ENCODE results near the gene UTS2R.

DNA sequence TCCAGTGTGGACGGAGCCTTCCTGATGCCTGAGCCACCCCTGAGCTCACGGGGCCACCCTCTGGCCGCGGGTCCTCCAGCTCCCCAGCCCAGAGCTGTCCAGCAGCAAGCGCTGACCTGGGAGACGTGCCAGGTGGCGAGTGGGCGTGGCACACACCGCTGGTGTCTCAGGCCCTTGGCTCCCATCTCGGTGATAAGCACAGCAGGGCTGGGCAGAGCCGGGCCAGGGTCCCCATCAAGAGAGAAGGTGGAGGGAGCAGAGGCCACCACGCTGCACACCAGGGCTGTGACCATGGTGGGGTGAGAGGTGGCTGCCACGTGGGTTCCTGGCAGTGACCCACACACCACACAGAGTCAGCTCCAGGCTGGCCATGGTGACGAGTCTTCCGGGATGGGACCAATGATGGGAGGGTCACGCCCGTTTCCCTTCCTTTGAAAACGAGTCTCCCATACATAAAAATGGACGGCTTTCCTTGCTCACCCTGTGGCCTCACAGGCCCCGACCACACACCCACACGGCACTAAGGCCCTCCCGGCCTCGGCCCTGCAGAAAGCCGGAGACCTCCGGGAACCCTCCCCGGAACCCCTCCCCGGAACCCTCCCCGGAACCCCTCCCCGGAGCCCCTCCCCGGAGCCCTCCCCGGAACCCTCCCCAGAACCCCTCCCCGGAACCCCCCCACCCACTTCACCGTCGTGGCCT, 16.8 kb downstream of the UTS2R start:
- TF ChIP-seq, protein P1, sequence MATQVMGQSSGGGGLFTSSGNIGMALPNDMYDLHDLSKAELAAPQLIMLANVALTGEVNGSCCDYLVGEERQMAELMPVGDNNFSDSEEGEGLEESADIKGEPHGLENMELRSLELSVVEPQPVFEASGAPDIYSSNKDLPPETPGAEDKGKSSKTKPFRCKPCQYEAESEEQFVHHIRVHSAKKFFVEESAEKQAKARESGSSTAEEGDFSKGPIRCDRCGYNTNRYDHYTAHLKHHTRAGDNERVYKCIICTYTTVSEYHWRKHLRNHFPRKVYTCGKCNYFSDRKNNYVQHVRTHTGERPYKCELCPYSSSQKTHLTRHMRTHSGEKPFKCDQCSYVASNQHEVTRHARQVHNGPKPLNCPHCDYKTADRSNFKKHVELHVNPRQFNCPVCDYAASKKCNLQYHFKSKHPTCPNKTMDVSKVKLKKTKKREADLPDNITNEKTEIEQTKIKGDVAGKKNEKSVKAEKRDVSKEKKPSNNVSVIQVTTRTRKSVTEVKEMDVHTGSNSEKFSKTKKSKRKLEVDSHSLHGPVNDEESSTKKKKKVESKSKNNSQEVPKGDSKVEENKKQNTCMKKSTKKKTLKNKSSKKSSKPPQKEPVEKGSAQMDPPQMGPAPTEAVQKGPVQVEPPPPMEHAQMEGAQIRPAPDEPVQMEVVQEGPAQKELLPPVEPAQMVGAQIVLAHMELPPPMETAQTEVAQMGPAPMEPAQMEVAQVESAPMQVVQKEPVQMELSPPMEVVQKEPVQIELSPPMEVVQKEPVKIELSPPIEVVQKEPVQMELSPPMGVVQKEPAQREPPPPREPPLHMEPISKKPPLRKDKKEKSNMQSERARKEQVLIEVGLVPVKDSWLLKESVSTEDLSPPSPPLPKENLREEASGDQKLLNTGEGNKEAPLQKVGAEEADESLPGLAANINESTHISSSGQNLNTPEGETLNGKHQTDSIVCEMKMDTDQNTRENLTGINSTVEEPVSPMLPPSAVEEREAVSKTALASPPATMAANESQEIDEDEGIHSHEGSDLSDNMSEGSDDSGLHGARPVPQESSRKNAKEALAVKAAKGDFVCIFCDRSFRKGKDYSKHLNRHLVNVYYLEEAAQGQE (IDR thresholded peaks at IDR 0.05; ENCODE audit: low read depth, low read length), result peak; percentile 92
- no peak for TF ChIP-seq EP300 (IDR thresholded peaks at IDR 0.05; ENCODE audit: borderline replicate concordance in 1 of 2, low read depth in 1 of 2, low read length in 1 of 2)
- no peak for TF ChIP-seq NRF1 (IDR thresholded peaks at IDR 0.05; ENCODE audit: low read depth, low read length)
- no peak for TF ChIP-seq RAD21 (IDR thresholded peaks at IDR 0.05; ENCODE audit: low read length)
- no peak for TF ChIP-seq POLR2AphosphoS5 (IDR thresholded peaks at IDR 0.05; ENCODE audit: low read depth, low read length)
- TF ChIP-seq FOXJ3 (CRISPR knock-in tag; IDR thresholded peaks at IDR 0.05), result no peak
- TF ChIP-seq SIN3A (IDR thresholded peaks at IDR 0.05; ENCODE audit: borderline replicate concordance, low read depth, low read length), result no peak
- TF ChIP-seq, protein P2, sequence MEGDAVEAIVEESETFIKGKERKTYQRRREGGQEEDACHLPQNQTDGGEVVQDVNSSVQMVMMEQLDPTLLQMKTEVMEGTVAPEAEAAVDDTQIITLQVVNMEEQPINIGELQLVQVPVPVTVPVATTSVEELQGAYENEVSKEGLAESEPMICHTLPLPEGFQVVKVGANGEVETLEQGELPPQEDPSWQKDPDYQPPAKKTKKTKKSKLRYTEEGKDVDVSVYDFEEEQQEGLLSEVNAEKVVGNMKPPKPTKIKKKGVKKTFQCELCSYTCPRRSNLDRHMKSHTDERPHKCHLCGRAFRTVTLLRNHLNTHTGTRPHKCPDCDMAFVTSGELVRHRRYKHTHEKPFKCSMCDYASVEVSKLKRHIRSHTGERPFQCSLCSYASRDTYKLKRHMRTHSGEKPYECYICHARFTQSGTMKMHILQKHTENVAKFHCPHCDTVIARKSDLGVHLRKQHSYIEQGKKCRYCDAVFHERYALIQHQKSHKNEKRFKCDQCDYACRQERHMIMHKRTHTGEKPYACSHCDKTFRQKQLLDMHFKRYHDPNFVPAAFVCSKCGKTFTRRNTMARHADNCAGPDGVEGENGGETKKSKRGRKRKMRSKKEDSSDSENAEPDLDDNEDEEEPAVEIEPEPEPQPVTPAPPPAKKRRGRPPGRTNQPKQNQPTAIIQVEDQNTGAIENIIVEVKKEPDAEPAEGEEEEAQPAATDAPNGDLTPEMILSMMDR (IDR thresholded peaks at IDR 0.05), result no peak
- TF ChIP-seq TCF12 (IDR thresholded peaks at IDR 0.05), result no peak
- no peak for TF ChIP-seq TEAD4 (IDR thresholded peaks at IDR 0.05; ENCODE audit: borderline replicate concordance, insufficient read depth)
- TF ChIP-seq FOSL2 (IDR thresholded peaks at IDR 0.05; ENCODE audit: borderline replicate concordance, low read depth), result no peak
- TF ChIP-seq, protein P3, sequence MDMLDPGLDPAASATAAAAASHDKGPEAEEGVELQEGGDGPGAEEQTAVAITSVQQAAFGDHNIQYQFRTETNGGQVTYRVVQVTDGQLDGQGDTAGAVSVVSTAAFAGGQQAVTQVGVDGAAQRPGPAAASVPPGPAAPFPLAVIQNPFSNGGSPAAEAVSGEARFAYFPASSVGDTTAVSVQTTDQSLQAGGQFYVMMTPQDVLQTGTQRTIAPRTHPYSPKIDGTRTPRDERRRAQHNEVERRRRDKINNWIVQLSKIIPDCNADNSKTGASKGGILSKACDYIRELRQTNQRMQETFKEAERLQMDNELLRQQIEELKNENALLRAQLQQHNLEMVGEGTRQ (IDR thresholded peaks at IDR 0.05; ENCODE audit: borderline replicate concordance, low read depth, low read length), result no peak
- TF ChIP-seq, protein P4, sequence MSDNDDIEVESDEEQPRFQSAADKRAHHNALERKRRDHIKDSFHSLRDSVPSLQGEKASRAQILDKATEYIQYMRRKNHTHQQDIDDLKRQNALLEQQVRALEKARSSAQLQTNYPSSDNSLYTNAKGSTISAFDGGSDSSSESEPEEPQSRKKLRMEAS (IDR thresholded peaks at IDR 0.05; ENCODE audit: low read depth), result no peak
